Activated CD4-positive, alpha-beta T cell treated with anti-CD3 and anti-CD28 coated beads, Interleukin-2, Interleukin-6, amounts not matched to agents 100 ng/mL and 50 ng/mL, durations not matched to agents 16 hours and 8 hours (primary cell): ENCODE results near the gene KCNJ15.
"Not testable (repeated sequence)": the region's sequence is repeated elsewhere in the genome, so short reads cannot be mapped to it uniquely, and the experiment has no call there.

Source experiments
- DNase-seq: peaks from one replicate; pipeline ENCODE4 v3.0.0-alpha.2; 2020

The KCNJ15 gene

GRCh38 chr21:38256599-38257302, at the start of gene KCNJ15:
TSS of gene KCNJ15 (plus strand) at chr21:38256991. CDS start at chr21:38299262, 42,271 bp downstream.
- DNase-seq = no peak

DNA sequence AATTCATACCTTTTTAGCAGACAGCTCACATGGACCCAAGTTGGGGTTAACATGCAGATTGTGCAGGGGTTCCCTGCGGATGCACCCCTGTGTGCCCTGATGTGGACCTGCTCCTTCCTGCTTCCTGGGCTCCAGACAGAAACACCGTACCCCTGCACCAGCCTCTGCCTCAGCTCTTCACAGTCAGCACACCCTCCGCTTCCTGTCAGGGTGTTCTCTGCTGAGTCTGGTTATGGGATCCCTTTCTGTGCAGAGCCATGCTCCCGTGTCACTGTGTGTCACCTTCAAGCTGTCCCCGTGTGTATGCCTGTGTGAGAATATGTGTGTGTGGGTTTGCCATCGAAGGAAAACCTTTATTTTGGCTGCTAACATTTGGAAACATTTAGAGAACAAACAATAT, 48.7 kb upstream of the KCNJ15 start:
- no peak for DNase-seq

DNA sequence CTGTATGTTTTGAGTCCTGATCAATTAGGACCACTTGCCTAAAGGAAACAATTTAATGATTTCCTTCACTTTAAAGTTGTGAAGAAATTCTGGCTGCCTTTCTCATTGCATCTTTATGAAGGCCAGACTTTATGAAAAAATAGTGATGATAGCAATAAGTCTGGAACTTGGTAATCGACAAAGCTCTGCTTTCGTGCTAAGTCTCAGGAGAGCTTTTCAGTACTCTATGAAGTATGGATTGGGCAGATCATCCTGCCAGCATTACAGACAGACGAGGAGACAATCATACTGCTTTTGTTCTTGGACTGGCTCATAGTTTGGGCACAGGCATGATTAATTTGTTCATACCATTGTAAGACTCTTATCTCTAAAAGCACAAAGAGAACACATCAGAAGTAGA, 45.5 kb upstream of the KCNJ15 start:
- no peak for DNase-seq

DNA sequence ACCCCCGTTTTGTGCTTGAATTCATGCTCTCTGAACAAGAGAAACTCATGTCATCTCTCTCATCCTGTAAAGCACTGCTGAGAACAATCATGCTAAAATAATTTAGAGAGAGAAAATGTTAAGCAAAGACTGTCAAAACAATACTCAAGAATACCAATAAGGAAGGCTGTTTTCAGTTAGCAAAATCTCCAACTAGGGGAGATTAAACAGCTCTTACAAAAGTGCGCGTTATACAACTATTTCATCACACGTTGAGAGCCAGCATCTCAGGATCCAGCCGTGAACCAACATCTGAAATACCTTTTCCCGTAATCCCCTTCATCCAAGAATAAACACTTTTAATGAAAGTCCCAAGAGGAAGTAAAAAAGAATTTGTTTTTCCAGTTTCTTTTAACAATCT, 44.1 kb upstream of the KCNJ15 start:
- DNase-seq = no peak

GRCh38 chr21:38219049-38219628, 37.7 kb upstream of the KCNJ15 start:
- DNase-seq = peak; percentile 76

DNA sequence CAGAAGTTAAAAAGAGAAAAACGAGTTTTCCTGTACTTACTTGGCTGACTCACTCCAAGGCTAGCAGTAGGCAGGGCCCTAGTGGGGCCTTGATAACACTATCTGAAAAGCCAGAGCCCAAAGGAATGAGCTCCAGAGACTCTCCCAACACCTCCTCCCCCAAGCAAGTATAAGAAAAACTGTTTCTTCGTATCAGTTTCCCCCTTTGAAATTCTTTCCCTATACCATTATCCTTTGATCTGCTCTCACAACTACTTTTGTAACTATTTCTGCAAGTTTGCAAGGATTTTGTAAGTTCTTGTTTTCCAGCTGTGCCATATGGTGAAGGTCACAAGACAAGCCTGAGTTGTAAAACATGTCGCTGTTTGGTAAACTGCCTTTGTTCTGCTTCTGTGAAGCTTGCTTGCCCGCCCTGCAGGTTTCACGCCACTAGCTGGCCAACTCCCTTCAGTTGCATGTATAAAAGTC, 36.5 kb upstream of the KCNJ15 start:
- no peak for DNase-seq

- DNase-seq = no peak
Observed at GRCh38 chr21:38221594-38221993, 35.2 kb upstream of the KCNJ15 start.

- no peak for DNase-seq
Observed at GRCh38 chr21:38223893-38224540, 32.8 kb upstream of the KCNJ15 start.

DNA sequence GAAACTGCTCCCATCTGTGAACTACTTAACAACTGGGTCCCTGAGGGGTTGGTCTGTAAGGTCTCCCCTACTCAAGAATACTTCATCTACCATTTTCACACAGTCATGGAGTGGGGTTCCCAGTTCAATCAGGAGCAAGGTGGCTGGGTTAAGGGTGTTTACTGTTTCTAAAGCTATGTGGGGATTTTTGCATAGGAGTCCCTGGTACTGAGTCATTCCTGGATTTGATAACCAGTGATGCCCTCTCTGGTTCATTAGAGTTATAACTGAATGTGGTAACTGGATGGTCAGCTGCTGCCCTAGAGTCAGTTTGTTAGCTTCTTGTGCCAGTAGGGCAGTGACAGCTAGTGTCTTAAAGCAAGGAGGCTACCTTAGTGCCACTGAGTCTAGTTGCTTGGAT, 29.4 kb upstream of the KCNJ15 start:
- DNase-seq = no peak

DNA sequence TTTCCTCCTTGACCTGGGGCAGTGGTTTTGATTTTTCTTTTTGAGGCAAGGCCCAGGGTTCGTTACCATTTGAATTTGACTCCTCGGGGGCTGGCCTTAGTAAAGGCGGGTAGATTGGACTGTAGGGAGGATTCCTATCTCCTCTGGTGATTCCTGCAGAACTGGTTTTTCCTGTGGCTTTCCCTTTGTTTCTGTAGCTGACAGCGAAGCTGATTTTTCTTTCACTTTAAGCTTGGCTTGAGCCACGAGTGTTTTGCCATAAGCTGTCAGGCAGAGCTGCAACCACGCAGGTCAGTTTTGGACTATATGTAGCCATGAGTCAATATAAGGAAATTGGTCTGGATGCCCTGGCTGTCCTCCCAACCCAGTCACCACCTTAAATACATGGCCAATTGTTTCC, 28.7 kb upstream of the KCNJ15 start:
- DNase-seq = no peak

DNA sequence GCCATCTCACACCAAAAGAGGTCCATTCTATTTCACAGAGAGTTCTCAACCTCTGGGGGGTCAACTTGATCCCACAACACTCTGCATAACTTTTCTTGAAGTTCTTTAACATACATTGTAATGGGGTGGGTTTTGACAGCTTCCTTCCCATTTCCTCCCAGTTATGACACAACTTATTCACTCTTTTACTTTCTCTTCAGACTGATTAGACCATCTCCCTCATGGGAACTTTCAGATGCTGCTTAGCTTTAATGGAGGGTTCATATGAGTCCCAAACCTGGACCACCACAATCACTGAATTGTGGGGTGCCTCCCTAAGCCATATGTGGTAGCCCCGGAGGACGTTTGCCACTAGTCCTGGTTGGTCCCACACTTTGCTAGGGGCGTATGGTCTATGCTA, 28.3 kb upstream of the KCNJ15 start:
- no peak for DNase-seq

GRCh38 chr21:38229260-38229877, 27.4 kb upstream of the KCNJ15 start:
- DNase-seq = no peak

GRCh38 chr21:38234395-38235142, 22.2 kb upstream of the KCNJ15 start:
- DNase-seq = no peak

- DNase-seq = not testable (repeated sequence)
Observed at GRCh38 chr21:38235251-38235650, 21.5 kb upstream of the KCNJ15 start.

DNA sequence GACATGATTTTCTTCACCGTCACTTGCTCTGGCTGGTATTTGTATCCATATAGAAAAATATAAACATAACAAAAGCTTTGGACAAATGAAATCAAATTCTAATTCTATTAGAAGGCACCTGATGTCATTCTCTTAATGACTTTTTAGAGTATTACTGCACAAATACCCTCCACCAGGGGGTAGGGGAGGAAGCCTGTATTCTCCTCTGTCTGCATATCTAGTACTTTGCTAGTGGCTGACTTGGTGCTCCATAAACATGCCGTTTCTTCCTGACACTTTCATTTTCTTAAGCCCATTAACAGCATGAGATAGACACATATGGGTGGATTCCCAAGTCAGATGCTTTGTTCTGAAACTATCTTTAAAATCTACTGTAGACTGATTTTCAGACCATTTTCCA, 20.6 kb upstream of the KCNJ15 start:
- DNase-seq = no peak

GRCh38 chr21:38239672-38240071, 17.1 kb upstream of the KCNJ15 start:
- no peak for DNase-seq

DNA sequence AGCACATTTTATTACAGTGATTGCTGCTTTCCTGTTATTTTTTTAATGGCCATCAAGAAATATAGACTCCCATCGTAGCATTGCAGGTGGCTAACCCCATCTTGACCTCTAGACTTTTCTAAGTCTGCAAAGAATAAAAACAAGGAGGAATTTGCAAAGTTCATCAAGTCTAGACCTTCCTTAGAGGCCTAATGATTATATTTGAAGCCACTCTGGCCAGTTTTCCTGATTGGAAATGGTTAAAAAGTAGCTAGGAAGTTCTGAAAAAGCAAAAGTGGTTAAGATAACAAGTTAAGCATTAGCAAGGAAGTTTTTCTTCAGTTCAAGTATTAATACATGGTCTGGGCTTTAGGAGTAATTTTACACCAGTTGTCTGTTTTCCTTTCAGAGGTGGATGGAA, 16.7 kb upstream of the KCNJ15 start:
- no peak for DNase-seq

GRCh38 chr21:38241029-38241740, 15.6 kb upstream of the KCNJ15 start:
- no peak for DNase-seq

- no peak for DNase-seq
Observed at GRCh38 chr21:38242061-38242460, 14.7 kb upstream of the KCNJ15 start.

GRCh38 chr21:38243732-38244406, 12.9 kb upstream of the KCNJ15 start:
- peak; percentile 45 for DNase-seq

DNA sequence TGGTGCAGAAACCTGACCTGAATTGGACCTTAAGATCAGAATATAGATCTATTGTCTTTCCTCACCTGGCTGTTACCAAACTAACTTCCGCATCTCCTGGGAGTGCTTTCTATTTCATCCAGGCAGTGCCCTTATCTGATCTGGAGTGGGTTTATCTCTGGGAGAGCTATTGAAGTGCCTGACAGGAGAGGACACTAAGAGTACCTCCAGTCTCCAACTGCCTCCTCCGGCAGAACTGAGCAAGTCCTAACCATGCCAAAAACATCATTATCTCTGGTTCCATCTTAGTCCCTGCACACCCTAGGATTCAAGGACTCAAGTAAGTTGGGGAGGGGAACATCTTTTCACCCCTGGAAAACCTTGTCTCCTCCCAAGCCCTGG, 12.4 kb upstream of the KCNJ15 start:
- no peak for DNase-seq
